SU-DHL-6 (cell line): ENCODE measurements around the gene FANCM.

Source experiments
- EZH2phosphoT487 ChIP-seq: fragments of 200-600 bp; sonication (generic), shearing (Covaris generic); conservative IDR thresholded peaks from 2 replicates; pipeline ENCODE4 v1.6.1; 2018; ENCODE audit warnings: mild to moderate bottlenecking, antibody characterized with exemption, low read length, moderate library complexity, mixed read lengths
- TF ChIP-seq, protein P1 (sequence below): fragments of 200-600 bp; sonication (generic); IDR thresholded peaks from one replicate; pipeline ENCODE4 v1.5.1; 2017; ENCODE audit warnings: antibody characterized with exemption, mild to moderate bottlenecking, low read length, moderate library complexity; ENCODE audit not compliant: insufficient read depth, poor library complexity, severe bottlenecking

DNA sequence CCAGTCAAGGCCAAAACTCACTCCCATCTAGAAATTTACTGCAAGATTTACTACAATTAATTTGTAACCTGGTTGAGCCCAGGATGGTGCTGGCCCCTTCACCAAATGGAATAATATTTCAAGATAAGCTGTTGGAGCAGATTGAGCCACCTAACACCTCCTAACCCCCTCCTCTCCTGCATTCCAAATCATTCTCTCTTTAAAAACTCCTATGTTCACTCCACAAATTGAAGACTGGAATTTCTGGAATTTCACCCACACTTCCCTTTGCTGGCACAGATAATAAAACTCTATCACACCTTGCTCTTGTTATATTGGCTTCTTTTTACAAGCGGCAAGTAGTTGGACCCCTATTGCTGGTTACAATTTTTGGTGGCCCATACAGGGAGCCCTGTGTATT, 75.6 kb downstream of the FANCM start:
- TF ChIP-seq, protein P1, sequence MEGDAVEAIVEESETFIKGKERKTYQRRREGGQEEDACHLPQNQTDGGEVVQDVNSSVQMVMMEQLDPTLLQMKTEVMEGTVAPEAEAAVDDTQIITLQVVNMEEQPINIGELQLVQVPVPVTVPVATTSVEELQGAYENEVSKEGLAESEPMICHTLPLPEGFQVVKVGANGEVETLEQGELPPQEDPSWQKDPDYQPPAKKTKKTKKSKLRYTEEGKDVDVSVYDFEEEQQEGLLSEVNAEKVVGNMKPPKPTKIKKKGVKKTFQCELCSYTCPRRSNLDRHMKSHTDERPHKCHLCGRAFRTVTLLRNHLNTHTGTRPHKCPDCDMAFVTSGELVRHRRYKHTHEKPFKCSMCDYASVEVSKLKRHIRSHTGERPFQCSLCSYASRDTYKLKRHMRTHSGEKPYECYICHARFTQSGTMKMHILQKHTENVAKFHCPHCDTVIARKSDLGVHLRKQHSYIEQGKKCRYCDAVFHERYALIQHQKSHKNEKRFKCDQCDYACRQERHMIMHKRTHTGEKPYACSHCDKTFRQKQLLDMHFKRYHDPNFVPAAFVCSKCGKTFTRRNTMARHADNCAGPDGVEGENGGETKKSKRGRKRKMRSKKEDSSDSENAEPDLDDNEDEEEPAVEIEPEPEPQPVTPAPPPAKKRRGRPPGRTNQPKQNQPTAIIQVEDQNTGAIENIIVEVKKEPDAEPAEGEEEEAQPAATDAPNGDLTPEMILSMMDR: no peak
- TF ChIP-seq EZH2phosphoT487: no peak
